GM23338 (cell line): Measurements from ENCODE around the gene CA6. TPM values are rescaled to one million over a fixed set of nuclear protein-coding genes. Genes with fewer than 3 reads are reported as not detected.

Experiments used
- ATAC-seq: fragments of 200-7000 bp; cut with Tn5 transposase; 3 replicates; pipeline ENCODE4 v1.9.1; 2020
- DNase-seq: peaks from one replicate; pipeline ENCODE4 v3.0.0-alpha.2; 2015; ENCODE audit warnings: low spot score
- H2AFZ ChIP-seq: fragments of 200-600 bp; sonication (generic); 2 replicates; pipeline ENCODE4 v1.8.0; 2016; ENCODE audit warnings: antibody characterized with exemption, mild to moderate bottlenecking, moderate library complexity
- H3F3A ChIP-seq: fragments of 200-600 bp; sonication (generic); replicated peaks from 2 replicates; pipeline ENCODE4 v1.8.0; 2017; ENCODE audit warnings: antibody characterized with exemption, mixed run types, low read depth
- H3K27ac ChIP-seq: fragments of 200-600 bp; sonication (generic); 2 replicates; pipeline ENCODE4 v1.6.1; 2016; ENCODE audit warnings: low read depth
- H3K27me3 ChIP-seq: fragments of 200-600 bp; sonication (generic); 2 replicates; pipeline ENCODE4 v1.8.0; 2016; ENCODE audit warnings: mild to moderate bottlenecking, mixed run types, moderate library complexity; ENCODE audit not compliant: insufficient read depth
- H3K36me3 ChIP-seq: fragments of 200-600 bp; sonication (generic); 2 replicates; pipeline ENCODE4 v1.8.0; 2016; ENCODE audit warnings: mild to moderate bottlenecking; ENCODE audit not compliant: insufficient read depth
- H3K4me1 ChIP-seq: fragments of 200-600 bp; sonication (generic); 2 replicates; pipeline ENCODE4 v1.8.0; 2016; ENCODE audit warnings: mild to moderate bottlenecking, moderate library complexity; ENCODE audit not compliant: insufficient read depth
- H3K4me2 ChIP-seq: fragments of 200-600 bp; sonication (generic); 2 replicates; pipeline ENCODE4 v1.7.1; 2017; ENCODE audit warnings: mixed run types
- H3K4me3 ChIP-seq: fragments of 200-600 bp; sonication (generic); 2 replicates; pipeline ENCODE4 v1.6.1; 2016; ENCODE audit warnings: mixed run types
- H3K79me2 ChIP-seq: fragments of 200-600 bp; sonication (generic); replicated peaks from 2 replicates; pipeline ENCODE4 v1.8.0; 2017; ENCODE audit warnings: mild to moderate bottlenecking; ENCODE audit not compliant: insufficient read depth
- H3K9me2 ChIP-seq: fragments of 200-600 bp; sonication (generic); 2 replicates; pipeline ENCODE4 v1.8.0; 2017; ENCODE audit not compliant: insufficient read depth
- H4K20me1 ChIP-seq: fragments of 200-600 bp; sonication (generic); replicated peaks from 2 replicates; pipeline ENCODE4 v1.8.0; 2017; ENCODE audit warnings: mild to moderate bottlenecking; ENCODE audit not compliant: insufficient read depth
- H3K27ac Mint-ChIP-seq: 2 replicates; pipeline ENCODE4 v1.8.0; 2020; ENCODE audit warnings: inconsistent platforms, mild to moderate bottlenecking, moderate library complexity, mixed read lengths
- H3K27me3 Mint-ChIP-seq: 3 replicates; pipeline ENCODE4 v1.8.0; 2022; ENCODE audit warnings: low read depth, mild to moderate bottlenecking, moderate library complexity, mixed read lengths, inconsistent platforms; ENCODE audit not compliant: insufficient read depth, poor library complexity
- H3K36me3 Mint-ChIP-seq: 3 replicates; pipeline ENCODE4 v1.8.0; 2021; ENCODE audit warnings: low read depth, mild to moderate bottlenecking, inconsistent platforms, moderate library complexity, mixed read lengths
- H3K4me1 Mint-ChIP-seq: 3 replicates; pipeline ENCODE4 v1.8.0; 2020; ENCODE audit warnings: mild to moderate bottlenecking, inconsistent platforms, mixed read lengths
- H3K4me3 Mint-ChIP-seq: 3 replicates; pipeline ENCODE4 v1.8.0; 2021; ENCODE audit warnings: moderate library complexity, mild to moderate bottlenecking, inconsistent platforms, mixed read lengths
- H3K9me3 Mint-ChIP-seq: 3 replicates; pipeline ENCODE4 v1.8.0; 2020; ENCODE audit warnings: moderate library complexity, mild to moderate bottlenecking, inconsistent platforms, mixed read lengths
- CREB1 ChIP-seq: fragments of 250-450 bp; sonication (Bioruptor Pico); IDR thresholded peaks from 2 replicates; pipeline ENCODE4 v1.5.0; 2020; ENCODE audit warnings: low read depth, mild to moderate bottlenecking, moderate library complexity
- ETS1 ChIP-seq: IDR thresholded peaks from 2 replicates; pipeline ENCODE4 v1.6.1; 2016; ENCODE audit warnings: antibody characterized with exemption
- EZH2 ChIP-seq: fragments of 200-600 bp; sonication (generic); IDR thresholded peaks from one replicate; pipeline ENCODE4 v1.8.0; 2017; ENCODE audit warnings: antibody characterized with exemption, mild to moderate bottlenecking, low read depth; ENCODE audit not compliant: unreplicated experiment
- EZH2phosphoT487 ChIP-seq: fragments of 200-600 bp; sonication (generic); IDR thresholded peaks from one replicate; pipeline ENCODE4 v1.8.1; 2018; ENCODE audit warnings: antibody characterized with exemption; ENCODE audit not compliant: unreplicated experiment
- JUNB ChIP-seq: IDR thresholded peaks from one replicate; pipeline ENCODE4 v1.6.1; 2016; ENCODE audit warnings: antibody characterized with exemption; ENCODE audit not compliant: unreplicated experiment
- NANOG ChIP-seq: IDR thresholded peaks from 2 replicates; pipeline ENCODE4 v1.6.1; 2016; ENCODE audit warnings: antibody characterized with exemption, borderline replicate concordance
- POLR2AphosphoS5 ChIP-seq: IDR thresholded peaks from 2 replicates; pipeline ENCODE4 v1.6.1; 2016; ENCODE audit warnings: antibody characterized with exemption, low read depth
- STAT1 ChIP-seq: IDR thresholded peaks from one replicate; pipeline ENCODE4 v1.6.1; 2016; ENCODE audit warnings: antibody characterized with exemption; ENCODE audit not compliant: unreplicated experiment
- ZNF114 ChIP-seq: fragments of 250-450 bp; sonication (Bioruptor Pico); IDR thresholded peaks from 2 replicates; pipeline ENCODE4 v1.5.0; 2020; ENCODE audit warnings: mild to moderate bottlenecking, moderate library complexity
- ZNF331 ChIP-seq: fragments of 250-450 bp; sonication (Bioruptor Pico); IDR thresholded peaks from 2 replicates; pipeline ENCODE4 v1.5.0; 2020; ENCODE audit warnings: low read depth, mild to moderate bottlenecking, moderate library complexity
- polyA plus RNA-seq: library from polyadenylated mRNA; unstranded; fragments of >200 nt; fragmentation: Nextera tagmentation; extraction: Ambion mirVana; gene quantifications from 2 replicates; pipeline ENCODE4 v1.2.1, GENCODE V29; 2016
- total RNA-seq: library from RNA; depleted of rRNA; stranded (reverse); fragments of >200 nt; shearing (Covaris generic); gene quantifications from 2 replicates; pipeline ENCODE4 v1.2.3, GENCODE V29; 2014
- TF ChIP-seq, protein P1 (sequence below), 2 experiments: fragments of 200-600 bp in 1 of 2; sonication (generic) in 1 of 2; conservative IDR thresholded peaks; 2 replicates each; pipeline versions ENCODE4 v1.5.1 to v1.6.1; 2016 to 2017; ENCODE audit warnings: antibody characterized with exemption in 2 of 2, low read depth in 2 of 2, mild to moderate bottlenecking in 2 of 2, moderate library complexity in 1 of 2
- TF ChIP-seq, protein P2 (sequence below): IDR thresholded peaks from one replicate; pipeline ENCODE4 v1.6.1; 2018; ENCODE audit warnings: antibody characterized with exemption; ENCODE audit not compliant: unreplicated experiment
- TF ChIP-seq, protein P3 (sequence below): fragments of 250-450 bp; sonication (Bioruptor Pico); IDR thresholded peaks from 2 replicates; pipeline ENCODE4 v1.5.0; 2020; ENCODE audit warnings: mild to moderate bottlenecking, moderate library complexity

The CA6 gene
- total and polyA plus RNA-seq, 2 experiments from 2014 or later = not detected

DNA sequence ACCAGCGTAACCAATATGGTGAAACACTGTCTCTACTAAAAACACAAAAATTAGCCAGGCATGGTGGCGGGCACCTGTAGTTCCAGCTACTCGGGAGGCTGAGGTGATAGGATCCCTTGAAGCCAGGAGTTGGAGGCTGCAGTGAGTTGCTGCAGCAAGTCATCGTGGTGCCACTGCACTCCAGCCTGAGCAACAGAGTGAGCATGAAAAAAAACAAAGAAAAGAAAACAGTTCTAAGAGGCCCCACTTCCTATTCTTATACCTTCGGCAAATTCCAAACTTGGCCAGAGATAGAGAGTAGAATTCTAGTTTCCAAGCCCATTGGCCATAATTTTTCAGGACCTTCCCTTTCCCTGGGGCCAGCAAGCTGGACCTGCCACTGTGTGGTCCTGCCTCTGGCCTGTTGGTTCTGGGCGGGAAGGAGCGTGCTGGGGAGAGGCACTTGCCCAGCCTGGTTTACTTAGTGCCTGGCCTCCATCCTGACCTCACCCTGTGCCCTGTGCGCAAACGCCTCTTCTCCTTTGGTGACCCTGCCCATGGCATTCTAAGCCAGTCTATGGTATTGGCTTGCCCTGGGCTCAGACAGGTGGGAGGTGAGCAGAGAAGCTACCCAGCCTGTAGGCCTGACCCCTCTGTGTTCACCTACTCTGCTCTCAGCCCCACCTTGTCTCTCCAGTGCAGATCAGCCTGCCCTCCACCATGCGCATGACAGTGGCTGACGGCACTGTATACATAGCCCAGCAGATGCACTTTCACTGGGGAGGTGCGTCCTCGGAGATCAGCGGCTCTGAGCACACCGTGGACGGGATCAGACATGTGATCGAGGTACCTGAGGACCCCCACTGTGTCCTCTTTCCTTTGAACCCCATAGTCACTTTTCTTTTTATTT is 11.0 kb downstream of the CA6 start:
- Mint-ChIP-seq H3K27me3 (peaks cover 6% of the 10 kb centered on the region), H3K27ac (no peak overlapping the region), H3K9me3 (peaks cover 3% of the 10 kb centered on the region; the same call in 2 of the 3 replicates), H3K4me1 (no peaks in the 10 kb centered on the region), H3K4me3 (no peak overlapping the region), H3K36me3 (no peaks in the 10 kb centered on the region)
- H3K4me1 ChIP-seq = peaks cover 4% of the 10 kb centered on the region; the same call in 1 of the 2 replicates
- peak; percentile 51 for ATAC-seq
- H3F3A ChIP-seq = no peaks in the 10 kb centered on the region
- no peaks in the 10 kb centered on the region for H4K20me1 ChIP-seq
- no peaks in the 10 kb centered on the region for H3K79me2 ChIP-seq
- no peaks in the 10 kb centered on the region for H3K27me3 ChIP-seq
- no peak overlapping the region for H3K4me2 ChIP-seq
- H3K36me3 ChIP-seq = no peaks in the 10 kb centered on the region
- TF ChIP-seq POLR2AphosphoS5 = no peak
- TF ChIP-seq, protein P1, sequence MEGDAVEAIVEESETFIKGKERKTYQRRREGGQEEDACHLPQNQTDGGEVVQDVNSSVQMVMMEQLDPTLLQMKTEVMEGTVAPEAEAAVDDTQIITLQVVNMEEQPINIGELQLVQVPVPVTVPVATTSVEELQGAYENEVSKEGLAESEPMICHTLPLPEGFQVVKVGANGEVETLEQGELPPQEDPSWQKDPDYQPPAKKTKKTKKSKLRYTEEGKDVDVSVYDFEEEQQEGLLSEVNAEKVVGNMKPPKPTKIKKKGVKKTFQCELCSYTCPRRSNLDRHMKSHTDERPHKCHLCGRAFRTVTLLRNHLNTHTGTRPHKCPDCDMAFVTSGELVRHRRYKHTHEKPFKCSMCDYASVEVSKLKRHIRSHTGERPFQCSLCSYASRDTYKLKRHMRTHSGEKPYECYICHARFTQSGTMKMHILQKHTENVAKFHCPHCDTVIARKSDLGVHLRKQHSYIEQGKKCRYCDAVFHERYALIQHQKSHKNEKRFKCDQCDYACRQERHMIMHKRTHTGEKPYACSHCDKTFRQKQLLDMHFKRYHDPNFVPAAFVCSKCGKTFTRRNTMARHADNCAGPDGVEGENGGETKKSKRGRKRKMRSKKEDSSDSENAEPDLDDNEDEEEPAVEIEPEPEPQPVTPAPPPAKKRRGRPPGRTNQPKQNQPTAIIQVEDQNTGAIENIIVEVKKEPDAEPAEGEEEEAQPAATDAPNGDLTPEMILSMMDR (conservative IDR thresholded peaks at IDR 0.05; ENCODE audit: low read depth in 2 of 2) = no peak
- no peak for TF ChIP-seq CREB1 (CRISPR knock-in tag)
- TF ChIP-seq STAT1 = no peak
- TF ChIP-seq ZNF114 (CRISPR knock-in tag) = no peak
- TF ChIP-seq JUNB = no peak
- no peak for TF ChIP-seq EZH2phosphoT487
- TF ChIP-seq, protein P2, sequence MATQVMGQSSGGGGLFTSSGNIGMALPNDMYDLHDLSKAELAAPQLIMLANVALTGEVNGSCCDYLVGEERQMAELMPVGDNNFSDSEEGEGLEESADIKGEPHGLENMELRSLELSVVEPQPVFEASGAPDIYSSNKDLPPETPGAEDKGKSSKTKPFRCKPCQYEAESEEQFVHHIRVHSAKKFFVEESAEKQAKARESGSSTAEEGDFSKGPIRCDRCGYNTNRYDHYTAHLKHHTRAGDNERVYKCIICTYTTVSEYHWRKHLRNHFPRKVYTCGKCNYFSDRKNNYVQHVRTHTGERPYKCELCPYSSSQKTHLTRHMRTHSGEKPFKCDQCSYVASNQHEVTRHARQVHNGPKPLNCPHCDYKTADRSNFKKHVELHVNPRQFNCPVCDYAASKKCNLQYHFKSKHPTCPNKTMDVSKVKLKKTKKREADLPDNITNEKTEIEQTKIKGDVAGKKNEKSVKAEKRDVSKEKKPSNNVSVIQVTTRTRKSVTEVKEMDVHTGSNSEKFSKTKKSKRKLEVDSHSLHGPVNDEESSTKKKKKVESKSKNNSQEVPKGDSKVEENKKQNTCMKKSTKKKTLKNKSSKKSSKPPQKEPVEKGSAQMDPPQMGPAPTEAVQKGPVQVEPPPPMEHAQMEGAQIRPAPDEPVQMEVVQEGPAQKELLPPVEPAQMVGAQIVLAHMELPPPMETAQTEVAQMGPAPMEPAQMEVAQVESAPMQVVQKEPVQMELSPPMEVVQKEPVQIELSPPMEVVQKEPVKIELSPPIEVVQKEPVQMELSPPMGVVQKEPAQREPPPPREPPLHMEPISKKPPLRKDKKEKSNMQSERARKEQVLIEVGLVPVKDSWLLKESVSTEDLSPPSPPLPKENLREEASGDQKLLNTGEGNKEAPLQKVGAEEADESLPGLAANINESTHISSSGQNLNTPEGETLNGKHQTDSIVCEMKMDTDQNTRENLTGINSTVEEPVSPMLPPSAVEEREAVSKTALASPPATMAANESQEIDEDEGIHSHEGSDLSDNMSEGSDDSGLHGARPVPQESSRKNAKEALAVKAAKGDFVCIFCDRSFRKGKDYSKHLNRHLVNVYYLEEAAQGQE = no peak
- TF ChIP-seq NANOG = no peak
- no peak for TF ChIP-seq ZNF331 (CRISPR knock-in tag)
- TF ChIP-seq EZH2 = no peak
- TF ChIP-seq, protein P3, sequence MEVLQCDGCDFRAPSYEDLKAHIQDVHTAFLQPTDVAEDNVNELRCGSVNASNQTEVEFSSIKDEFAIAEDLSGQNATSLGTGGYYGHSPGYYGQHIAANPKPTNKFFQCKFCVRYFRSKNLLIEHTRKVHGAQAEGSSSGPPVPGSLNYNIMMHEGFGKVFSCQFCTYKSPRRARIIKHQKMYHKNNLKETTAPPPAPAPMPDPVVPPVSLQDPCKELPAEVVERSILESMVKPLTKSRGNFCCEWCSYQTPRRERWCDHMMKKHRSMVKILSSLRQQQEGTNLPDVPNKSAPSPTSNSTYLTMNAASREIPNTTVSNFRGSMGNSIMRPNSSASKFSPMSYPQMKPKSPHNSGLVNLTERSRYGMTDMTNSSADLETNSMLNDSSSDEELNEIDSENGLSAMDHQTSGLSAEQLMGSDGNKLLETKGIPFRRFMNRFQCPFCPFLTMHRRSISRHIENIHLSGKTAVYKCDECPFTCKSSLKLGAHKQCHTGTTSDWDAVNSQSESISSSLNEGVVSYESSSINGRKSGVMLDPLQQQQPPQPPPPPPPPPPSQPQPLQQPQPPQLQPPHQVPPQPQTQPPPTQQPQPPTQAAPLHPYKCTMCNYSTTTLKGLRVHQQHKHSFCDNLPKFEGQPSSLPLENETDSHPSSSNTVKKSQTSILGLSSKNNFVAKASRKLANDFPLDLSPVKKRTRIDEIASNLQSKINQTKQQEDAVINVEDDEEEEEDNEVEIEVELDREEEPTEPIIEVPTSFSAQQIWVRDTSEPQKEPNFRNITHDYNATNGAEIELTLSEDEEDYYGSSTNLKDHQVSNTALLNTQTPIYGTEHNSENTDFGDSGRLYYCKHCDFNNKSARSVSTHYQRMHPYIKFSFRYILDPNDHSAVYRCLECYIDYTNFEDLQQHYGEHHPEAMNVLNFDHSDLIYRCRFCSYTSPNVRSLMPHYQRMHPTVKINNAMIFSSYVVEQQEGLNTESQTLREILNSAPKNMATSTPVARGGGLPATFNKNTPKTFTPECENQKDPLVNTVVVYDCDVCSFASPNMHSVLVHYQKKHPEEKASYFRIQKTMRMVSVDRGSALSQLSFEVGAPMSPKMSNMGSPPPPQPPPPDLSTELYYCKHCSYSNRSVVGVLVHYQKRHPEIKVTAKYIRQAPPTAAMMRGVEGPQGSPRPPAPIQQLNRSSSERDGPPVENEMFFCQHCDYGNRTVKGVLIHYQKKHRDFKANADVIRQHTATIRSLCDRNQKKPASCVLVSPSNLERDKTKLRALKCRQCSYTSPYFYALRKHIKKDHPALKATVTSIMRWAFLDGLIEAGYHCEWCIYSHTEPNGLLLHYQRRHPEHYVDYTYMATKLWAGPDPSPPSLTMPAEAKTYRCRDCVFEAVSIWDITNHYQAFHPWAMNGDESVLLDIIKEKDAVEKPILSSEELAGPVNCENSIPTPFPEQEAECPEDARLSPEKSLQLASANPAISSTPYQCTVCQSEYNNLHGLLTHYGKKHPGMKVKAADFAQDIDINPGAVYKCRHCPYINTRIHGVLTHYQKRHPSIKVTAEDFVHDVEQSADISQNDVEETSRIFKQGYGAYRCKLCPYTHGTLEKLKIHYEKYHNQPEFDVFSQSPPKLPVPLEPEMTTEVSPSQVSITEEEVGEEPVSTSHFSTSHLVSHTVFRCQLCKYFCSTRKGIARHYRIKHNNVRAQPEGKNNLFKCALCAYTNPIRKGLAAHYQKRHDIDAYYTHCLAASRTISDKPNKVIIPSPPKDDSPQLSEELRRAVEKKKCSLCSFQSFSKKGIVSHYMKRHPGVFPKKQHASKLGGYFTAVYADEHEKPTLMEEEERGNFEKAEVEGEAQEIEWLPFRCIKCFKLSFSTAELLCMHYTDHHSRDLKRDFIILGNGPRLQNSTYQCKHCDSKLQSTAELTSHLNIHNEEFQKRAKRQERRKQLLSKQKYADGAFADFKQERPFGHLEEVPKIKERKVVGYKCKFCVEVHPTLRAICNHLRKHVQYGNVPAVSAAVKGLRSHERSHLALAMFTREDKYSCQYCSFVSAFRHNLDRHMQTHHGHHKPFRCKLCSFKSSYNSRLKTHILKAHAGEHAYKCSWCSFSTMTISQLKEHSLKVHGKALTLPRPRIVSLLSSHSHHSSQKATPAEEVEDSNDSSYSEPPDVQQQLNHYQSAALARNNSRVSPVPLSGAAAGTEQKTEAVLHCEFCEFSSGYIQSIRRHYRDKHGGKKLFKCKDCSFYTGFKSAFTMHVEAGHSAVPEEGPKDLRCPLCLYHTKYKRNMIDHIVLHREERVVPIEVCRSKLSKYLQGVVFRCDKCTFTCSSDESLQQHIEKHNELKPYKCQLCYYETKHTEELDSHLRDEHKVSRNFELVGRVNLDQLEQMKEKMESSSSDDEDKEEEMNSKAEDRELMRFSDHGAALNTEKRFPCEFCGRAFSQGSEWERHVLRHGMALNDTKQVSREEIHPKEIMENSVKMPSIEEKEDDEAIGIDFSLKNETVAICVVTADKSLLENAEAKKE = no peak
- TF ChIP-seq ETS1 = no peak
- H3K27ac ChIP-seq = no peak overlapping the region
- H3K9me2 ChIP-seq = no peaks in the 10 kb centered on the region; the same call in 1 of the 2 replicates
- no peak overlapping the region for H3K4me3 ChIP-seq
- no peak overlapping the region for H2AFZ ChIP-seq
- DNase-seq = no peak
